ENCODE results near the gene ACSF3. TPM values are rescaled to one million over a fixed set of nuclear protein-coding genes. Genes with fewer than 3 reads are reported as not detected.
"Not testable (repeated sequence)": the region's sequence is repeated elsewhere in the genome, so short reads cannot be mapped to it uniquely, and the experiment has no call there.

ACSF3 gene
- total RNA-seq, 4 donors from 2014 or later, result 94.6 to 120 (median 108) TPM

- no peak for DNase-seq
- H3K27ac ChIP-seq, result no peak overlapping the region
- no peaks in the 10 kb centered on the region for H3K36me3 ChIP-seq
- TF ChIP-seq POLR2A (IDR thresholded peaks at IDR 0.05), result no peak
- no peak for TF ChIP-seq CTCF (IDR thresholded peaks at IDR 0.05)
- no peak overlapping the region for H3K4me3 ChIP-seq
- no peaks in the 10 kb centered on the region for H3K27me3 ChIP-seq
- no peaks in the 10 kb centered on the region for H3K9me3 ChIP-seq
- peaks cover 0 to 10% (median 3%) of the 10 kb centered on the region in 4 donors for H3K4me1 ChIP-seq
Observed at GRCh38 chr16:89187770-89188392, 94.2 kb downstream of the ACSF3 start.

- H3K9me3 ChIP-seq, H3K27me3 ChIP-seq, H3K36me3 ChIP-seq, H3K4me3 ChIP-seq, DNase-seq, H3K27ac ChIP-seq: not testable (repeated sequence)
- peaks cover 0 to 10% (median 3%) of the 10 kb centered on the region in 4 donors for H3K4me1 ChIP-seq
Observed at GRCh38 chr16:89188471-89189357, 95.1 kb downstream of the ACSF3 start.

- Histone ChIP-seq H3K36me3 (no peaks in the 10 kb centered on the region), H3K27me3 (no peaks in the 10 kb centered on the region), H3K27ac (no peak overlapping the region), H3K4me3 (no peak overlapping the region), H3K4me1 (peaks cover 0 to 10% (median 3%) of the 10 kb centered on the region in 4 donors), H3K9me3 (no peaks in the 10 kb centered on the region)
- DNase-seq, result no peak
- TF ChIP-seq POLR2A (IDR thresholded peaks at IDR 0.05) (no peak), CTCF (IDR thresholded peaks at IDR 0.05) (no peak)
Observed at GRCh38 chr16:89189358-89190025, 95.8 kb downstream of the ACSF3 start.

- Histone ChIP-seq H3K36me3 (no peaks in the 10 kb centered on the region), H3K27ac (no peak overlapping the region), H3K27me3 (no peaks in the 10 kb centered on the region), H3K9me3 (no peaks in the 10 kb centered on the region), H3K4me1 (peaks cover 0 to 10% (median 3%) of the 10 kb centered on the region in 4 donors), H3K4me3 (no peak overlapping the region)
- no peak for TF ChIP-seq POLR2A (IDR thresholded peaks at IDR 0.05)
- TF ChIP-seq CTCF (IDR thresholded peaks at IDR 0.05), result no peak
- DNase-seq, result peak in 1 of 3 donors; percentile 44
Observed at GRCh38 chr16:89190150-89190958, 96.7 kb downstream of the ACSF3 start.

GRCh38 chr16:89191033-89191900 lies 97.6 kb downstream of the ACSF3 start:
- Histone ChIP-seq H3K4me3 (peak overlapping the region in 2 of 4 donors; percentile 49), H3K4me1 (peaks cover 0 to 10% (median 3%) of the 10 kb centered on the region in 4 donors), H3K27ac (no peak overlapping the region), H3K9me3 (no peaks in the 10 kb centered on the region), H3K36me3 (no peaks in the 10 kb centered on the region), H3K27me3 (no peaks in the 10 kb centered on the region)
- no peak for TF ChIP-seq CTCF (IDR thresholded peaks at IDR 0.05)
- no peak for TF ChIP-seq POLR2A (IDR thresholded peaks at IDR 0.05)
- DNase-seq, result peak in 1 of 3 donors; percentile 49
